Caco-2 (cell line): Measurements from ENCODE around the gene ZNF497. TPM values are rescaled to one million over a fixed set of nuclear protein-coding genes. Genes with fewer than 3 reads are reported as not detected.
A peak's percentile ranks its signal among the peaks of the same experiment; 100 is the strongest.
"Not testable (repeated sequence)": the region's sequence is repeated elsewhere in the genome, so short reads cannot be mapped to it uniquely, and the experiment has no call there.

Source experiments
- BruUV-seq: library from RNA; stranded (reverse); fragments of 400-500 nt; replicated peaks from 2 replicates; lab custom pipeline; 2021; lab: Mats Ljungman, UMichigan
- CTCF ChIA-PET: fragments of 300-600 bp; sonication (Branson Sonifier 250); formaldehyde crosslinking; loops from one replicate; lab custom pipeline; 2022; ENCODE audit warnings: antibody characterized with exemption; lab: Charles Lee
- POLR2A ChIA-PET: fragments of 300-600 bp; sonication (Branson Sonifier 250); formaldehyde crosslinking; loops from one replicate; lab custom pipeline; 2022; ENCODE audit warnings: antibody characterized with exemption; lab: Charles Lee
- DNase-seq, 2 experiments: peaks; one replicate each; pipeline versions ENCODE4 v3.0.0 to v3.0.0-alpha.2; 2020 to 2022
- H3K27me3 ChIP-seq: replicated peaks from 2 replicates; pipeline ENCODE4 v1.6.0; 2011; ENCODE audit warnings: low read length; ENCODE audit not compliant: control insufficient read depth, insufficient read depth
- H3K36me3 ChIP-seq: 2 replicates; pipeline ENCODE4 v1.5.1; 2011; ENCODE audit warnings: low read length; ENCODE audit not compliant: control insufficient read depth, insufficient read depth
- H3K4me1 ChIP-seq: fragments of 250-450 bp; sonication (Bioruptor Pico); 2 replicates; pipeline ENCODE4 v1.5.1; 2020; ENCODE audit warnings: mild to moderate bottlenecking
- H3K4me3 ChIP-seq: 2 replicates; pipeline ENCODE4 v1.5.1; 2011; ENCODE audit warnings: low read depth, mild to moderate bottlenecking, control low read depth, low read length
- H3K9me3 ChIP-seq: fragments of 250-450 bp; sonication (Bioruptor Pico); 2 replicates; pipeline ENCODE4 v1.5.1; 2020; ENCODE audit warnings: mild to moderate bottlenecking, moderate library complexity
- H3K27ac Mint-ChIP-seq: one replicate; pipeline ENCODE4 v1.8.0; 2022; ENCODE audit warnings: mixed read lengths; ENCODE audit not compliant: unreplicated experiment
- H3K27me3 Mint-ChIP-seq: one replicate; pipeline ENCODE4 v1.8.0; 2022; ENCODE audit warnings: mixed read lengths; ENCODE audit not compliant: insufficient read depth, unreplicated experiment
- H3K36me3 Mint-ChIP-seq: one replicate; pipeline ENCODE4 v1.8.0; 2022; ENCODE audit warnings: mild to moderate bottlenecking, mixed read lengths; ENCODE audit not compliant: insufficient read depth, unreplicated experiment
- H3K4me1 Mint-ChIP-seq: one replicate; pipeline ENCODE4 v1.8.0; 2022; ENCODE audit warnings: low read depth, mixed read lengths; ENCODE audit not compliant: unreplicated experiment
- H3K4me3 Mint-ChIP-seq: one replicate; pipeline ENCODE4 v1.8.0; 2022; ENCODE audit warnings: mild to moderate bottlenecking, moderate library complexity, mixed read lengths; ENCODE audit not compliant: unreplicated experiment
- H3K9me3 Mint-ChIP-seq: one replicate; pipeline ENCODE4 v1.8.0; 2022; ENCODE audit warnings: mixed read lengths; ENCODE audit not compliant: unreplicated experiment
- CTCF ChIP-seq, 2 experiments: fragments of 200-600 bp in 1 of 2; IDR thresholded peaks; 1 replicate in 1 of 2; 2 replicates in 1 of 2; pipeline versions ENCODE4 v1.5.1 to v1.8.0; 2011 to 2022; ENCODE audit warnings: antibody characterized with exemption in 1 of 2, control low read depth in 1 of 2, inconsistent platforms in 1 of 2, low read depth in 1 of 2, low read length in 1 of 2, mild to moderate bottlenecking in 1 of 2, moderate library complexity in 1 of 2; ENCODE audit not compliant: insufficient read depth in 1 of 2, severe bottlenecking in 1 of 2, unreplicated experiment in 1 of 2
- intact Hi-C: fragments of 100-400 bp; cut with micrococcal nuclease; formaldehyde crosslinking; loops from one replicate; pipeline ENCODE4 v1.10.0; 2022; ENCODE audit not compliant: unreplicated experiment
- total RNA-seq: library from RNA; stranded (reverse); gene quantifications from 2 replicates; pipeline ENCODE4 v1.2.3, GENCODE V29; 2022

Gene ZNF497
- total RNA-seq, 1 experiment from 2014 or later = 1.7 TPM

GRCh38 chr19:58380662-58381459, 18.3 kb upstream of the ZNF497 start, which contains the start of gene ZNF837:
TSS of gene ZNF837 (minus strand) at chr19:58381030. CDS start at chr19:58369332, 11,698 bp downstream.
- intact Hi-C loops = loop anchor here (1.0 to 2.0 kb wide), 5 partner anchors 19 to 102 kb away; partner anchors contain the start of genes ERVK3-1, ZNF324, ZNF497 and ZNF8
- Mint-ChIP-seq H3K27ac (peak within 1 kb of the TSS; percentile 85), H3K36me3 (peaks cover 17% of the 10 kb centered on the region), H3K4me3 (peak within 1 kb of the TSS; percentile 87), H3K27me3 (no peaks in the 10 kb centered on the region), H3K4me1 (peaks cover 12% of the 10 kb centered on the region), H3K9me3 (no peaks in the 10 kb centered on the region)
- POLR2A ChIA-PET = interaction anchor here (0.7 to 1.0 kb wide), 2 partner anchors 19 to 38 kb away, joined by 5 to 6 read pairs; partner anchors contain the start of gene ZNF497
- H3K27me3 ChIP-seq = no peaks in the 10 kb centered on the region
- CTCF ChIA-PET = interaction anchor here (0.8 kb wide), 1 partner anchor 18 kb away, joined by 4 read pairs; the partner anchor contains the start of gene ZNF497
- H3K36me3 ChIP-seq = no peaks in the 10 kb centered on the region; the same call in 1 of the 2 replicates
- H3K4me1 ChIP-seq = peaks cover 18% of the 10 kb centered on the region
- no TSS peak for BruUV-seq
- peak within 1 kb of the TSS; percentile 68 for H3K4me3 ChIP-seq
- TF ChIP-seq CTCF (IDR thresholded peaks at IDR 0.05; ENCODE audit: insufficient read depth in 1 of 2, low read depth in 1 of 2, low read length in 1 of 2, severe bottlenecking in 1 of 2, unreplicated experiment in 1 of 2) = no peak
- H3K9me3 ChIP-seq = no peaks in the 10 kb centered on the region
- DNase-seq = peak; percentile 99 to 100

GRCh38 chr19:58380037-58380661, 17.6 kb upstream of the ZNF497 start:
- no peaks in the 10 kb centered on the region for H3K27me3 Mint-ChIP-seq
- peaks cover 5% of the 10 kb centered on the region for H3K4me1 Mint-ChIP-seq
- peak overlapping the region; percentile 85 for H3K27ac Mint-ChIP-seq
- peak overlapping the region; percentile 68 for H3K4me3 ChIP-seq
- BruUV-seq = TSS peak; percentile 28
- intact Hi-C loops = loop anchor here (1.0 to 2.0 kb wide), 3 partner anchors 53 to 101 kb away; partner anchors contain the start of genes ZNF324 and ZNF8
- H3K36me3 ChIP-seq = no peaks in the 10 kb centered on the region; the same call in 1 of the 2 replicates
- no peak for TF ChIP-seq CTCF (IDR thresholded peaks at IDR 0.05; ENCODE audit: insufficient read depth in 1 of 2, low read depth in 1 of 2, low read length in 1 of 2, severe bottlenecking in 1 of 2, unreplicated experiment in 1 of 2)
- no peaks in the 10 kb centered on the region for H3K9me3 ChIP-seq
- no peaks in the 10 kb centered on the region for H3K9me3 Mint-ChIP-seq
- no peaks in the 10 kb centered on the region for H3K27me3 ChIP-seq
- no peak for DNase-seq
- peaks cover 11% of the 10 kb centered on the region for H3K4me1 ChIP-seq
- ChIA-PET CTCF (interaction anchor here (1.1 kb wide), 1 partner anchor 18 kb away, joined by 3 read pairs; the partner anchor contains the start of gene ZNF497), POLR2A (interaction anchor here (0.7 to 1.1 kb wide), 2 partner anchors 18 to 28 kb away, joined by 3 to 5 read pairs; partner anchors contain the start of genes ZNF497 and ZNF584)
- H3K36me3 Mint-ChIP-seq = peaks cover 14% of the 10 kb centered on the region
- peak overlapping the region; percentile 87 for H3K4me3 Mint-ChIP-seq

- H3K9me3 Mint-ChIP-seq = no peaks in the 10 kb centered on the region
- Histone ChIP-seq H3K9me3 (no peaks in the 10 kb centered on the region), H3K36me3 (no peaks in the 10 kb centered on the region; the same call in 1 of the 2 replicates), H3K4me1 (peaks cover 10% of the 10 kb centered on the region), H3K4me3 (peak overlapping the region; percentile 68; the same call in 1 of the 2 replicates), H3K27me3 (no peaks in the 10 kb centered on the region)
- no peak for DNase-seq
- peaks cover 5% of the 10 kb centered on the region for H3K4me1 Mint-ChIP-seq
- TF ChIP-seq CTCF (IDR thresholded peaks at IDR 0.05; ENCODE audit: insufficient read depth in 1 of 2, low read depth in 1 of 2, low read length in 1 of 2, severe bottlenecking in 1 of 2, unreplicated experiment in 1 of 2) = no peak
- peak overlapping the region; percentile 87 for H3K4me3 Mint-ChIP-seq
- no peaks in the 10 kb centered on the region for H3K27me3 Mint-ChIP-seq
- POLR2A ChIA-PET = interaction anchor here (1.1 kb wide), 1 partner anchor 29 kb away, joined by 3 read pairs; the partner anchor contains the start of gene ZNF584
- no peak overlapping the region for H3K27ac Mint-ChIP-seq
- BruUV-seq = no TSS peak
- intact Hi-C loops = no loop called here
- H3K36me3 Mint-ChIP-seq = peaks cover 14% of the 10 kb centered on the region
- CTCF ChIA-PET = interaction anchor here (1.1 kb wide), 1 partner anchor 17 kb away, joined by 3 read pairs; the partner anchor contains the start of gene ZNF497
Observed at GRCh38 chr19:58379246-58379645, 16.7 kb upstream of the ZNF497 start.

GRCh38 chr19:58376724-58377123, 14.2 kb upstream of the ZNF497 start:
- H3K4me3 Mint-ChIP-seq, POLR2A ChIA-PET, H3K36me3 ChIP-seq, intact Hi-C loops, BruUV-seq, H3K27me3 Mint-ChIP-seq, H3K27me3 ChIP-seq, CTCF ChIA-PET, DNase-seq, H3K4me3 ChIP-seq, H3K4me1 Mint-ChIP-seq, H3K9me3 ChIP-seq, H3K27ac Mint-ChIP-seq, H3K9me3 Mint-ChIP-seq, H3K4me1 ChIP-seq: not testable (repeated sequence)
- H3K36me3 Mint-ChIP-seq = peaks cover 14% of the 10 kb centered on the region
